C4-2B (cell line): ENCODE results near the gene EML6.

Source experiments
- CTCF ChIP-seq: fragments of 450-650 bp; conservative IDR thresholded peaks from 2 replicates; pipeline ENCODE4 v1.5.1; 2017; ENCODE audit warnings: mild to moderate bottlenecking
- ZFX ChIP-seq: fragments of 450-650 bp; IDR thresholded peaks from 2 replicates; pipeline ENCODE4 v1.6.1; 2017

DNA sequence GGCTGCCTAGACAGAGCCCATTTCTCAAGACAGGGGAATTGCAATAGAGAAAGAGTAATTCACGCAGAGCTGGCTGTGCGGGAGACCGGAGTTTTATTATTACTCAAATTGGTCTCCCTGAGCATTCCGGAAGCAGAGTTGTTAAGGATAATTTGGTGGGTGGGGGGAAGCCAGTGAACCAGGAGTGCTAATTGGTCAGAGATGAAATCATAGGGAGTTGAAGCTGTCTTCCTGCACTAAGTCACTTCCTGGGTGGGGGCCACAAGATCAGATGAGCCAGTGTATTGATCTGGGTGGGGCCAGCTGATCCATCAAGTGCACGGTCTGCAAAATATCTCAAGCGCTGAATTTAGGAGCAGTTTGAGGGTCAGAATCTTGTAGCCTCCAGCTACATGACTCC, 242.0 kb downstream of the EML6 start:
- TF ChIP-seq CTCF (no peak), ZFX (no peak)
